T47D (cell line): ENCODE results near the gene SESN1.
"Not testable (repeated sequence)": the region's sequence is repeated elsewhere in the genome, so short reads cannot be mapped to it uniquely, and the experiment has no call there.

ENCODE experiments used
- DNase-seq, 2 experiments: peaks; one replicate each; pipeline versions ENCODE4 v3.0.0 to v3.0.0-alpha.2; 2011 to 2012; ENCODE audit warnings: low read depth in 1 of 2, low spot score in 1 of 2
- JUND ChIP-seq: IDR thresholded peaks from 2 replicates; pipeline ENCODE4 v1.6.1; 2012; ENCODE audit warnings: low read depth
- in situ Hi-C: cut with HindIII; loops from 2 replicates; pipeline ENCODE4 v1.10.0; 2016; ENCODE audit warnings: low sequenced_read_pairs, low pct_unique_long_range_greater_than_20kb

Gene SESN1

DNA sequence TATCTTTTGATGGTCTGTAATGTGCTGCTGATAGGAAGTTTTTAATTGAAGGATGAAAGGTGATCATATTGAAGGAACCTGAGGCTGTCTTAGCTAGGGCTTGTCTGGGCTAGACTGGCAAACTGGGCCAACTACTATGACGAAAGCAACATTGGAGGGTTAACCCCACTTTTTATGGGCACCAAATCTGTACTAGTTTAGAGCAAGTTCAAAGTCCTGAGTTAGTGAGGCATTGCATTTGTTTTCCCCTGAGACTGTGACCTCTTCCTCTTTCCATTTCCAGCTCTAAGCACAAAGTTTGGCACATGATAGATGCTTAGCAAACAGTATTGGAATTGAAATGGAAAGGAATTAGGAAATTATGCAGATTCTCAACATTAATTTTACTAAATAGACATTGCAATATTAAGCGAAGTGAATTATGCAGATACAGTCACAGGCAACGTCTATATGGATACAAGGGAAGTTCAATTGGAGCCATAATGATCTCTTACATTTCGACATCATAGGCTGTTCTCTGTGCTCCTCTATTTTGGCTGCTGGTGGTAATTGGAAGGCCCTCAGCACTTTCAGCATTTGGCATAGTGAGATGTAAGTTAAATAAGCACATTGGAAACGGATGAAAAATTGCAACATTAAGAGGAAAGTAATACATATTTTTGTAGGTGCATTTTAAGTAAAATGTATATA lies 22.8 kb upstream of the SESN1 start:
- TF ChIP-seq JUND = no peak
- no peak for DNase-seq
- in situ Hi-C loops = no loop called here

DNA sequence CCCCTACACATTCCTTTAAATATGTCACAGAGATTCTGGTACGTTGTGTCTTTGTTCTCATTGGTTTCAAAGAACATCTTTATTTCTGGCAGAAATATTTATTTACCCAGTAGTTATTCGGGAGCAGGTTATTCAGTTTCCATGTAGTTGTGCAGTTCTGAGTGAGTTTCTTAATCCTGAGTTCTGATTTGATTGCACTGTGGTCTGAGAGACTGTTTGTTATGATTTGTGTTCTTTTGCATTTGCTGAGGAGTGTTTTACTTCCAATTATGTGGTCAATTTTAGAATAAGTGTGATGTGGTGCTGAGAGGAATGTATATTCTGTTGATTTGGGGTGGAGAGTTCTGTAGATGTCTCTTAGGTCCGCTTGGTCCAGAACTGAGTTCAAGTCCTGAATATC lies 18.0 kb upstream of the SESN1 start:
- in situ Hi-C loops = not testable (repeated sequence)

DNA sequence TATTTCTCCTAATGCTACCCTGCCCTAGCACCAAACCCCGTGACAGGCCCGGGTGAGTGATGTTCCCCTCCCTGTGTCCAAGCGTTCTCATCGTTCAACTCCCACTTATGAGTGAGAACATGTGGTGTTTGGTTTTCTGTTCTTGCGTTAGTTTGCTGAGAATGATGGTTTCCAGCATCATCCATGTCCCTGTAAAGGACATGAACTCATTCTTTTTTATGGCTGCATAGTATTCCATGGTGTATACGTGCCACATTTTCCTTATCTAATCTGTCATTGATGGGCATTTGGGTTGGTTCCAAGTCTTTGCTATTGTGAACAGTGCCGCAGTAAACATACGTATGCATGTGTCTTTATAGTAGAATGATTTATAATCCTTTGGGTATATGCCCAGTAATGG lies 15.0 kb upstream of the SESN1 start:
- DNase-seq, in situ Hi-C loops: not testable (repeated sequence)

More for the DNA sequence above, 18.0 kb upstream of the SESN1 start:
- not testable (repeated sequence) for DNase-seq

- TF ChIP-seq JUND = no peak
- DNase-seq = no peak
- in situ Hi-C loops = no loop called here
These were observed 11.0 kb upstream of the SESN1 start for GRCh38 chr6:109105681-109106080.

DNA sequence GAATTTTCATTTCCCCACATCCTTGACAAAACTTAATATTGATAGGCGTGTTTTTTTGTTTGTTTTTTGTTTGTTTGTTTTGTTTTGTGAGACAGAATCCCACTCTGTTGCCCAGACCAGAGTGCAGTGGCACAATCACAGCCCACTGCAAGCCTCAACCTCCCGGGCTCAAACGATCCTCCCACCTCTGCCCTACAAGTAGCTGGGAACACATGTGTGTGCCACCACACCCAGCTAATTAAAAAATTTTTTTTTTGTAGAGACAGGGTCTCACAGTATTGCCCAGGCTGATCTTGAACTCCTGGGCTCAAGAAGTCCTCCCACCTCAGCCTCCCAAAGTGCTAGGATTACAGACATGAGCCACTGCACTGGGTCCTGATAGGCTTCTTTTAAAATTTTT lies 9.9 kb upstream of the SESN1 start:
- in situ Hi-C loops = no loop called here
- TF ChIP-seq JUND = no peak
- no peak for DNase-seq

GRCh38 chr6:109103942-109104341 lies 9.3 kb upstream of the SESN1 start:
- in situ Hi-C loops = no loop called here
- DNase-seq = no peak
- no peak for TF ChIP-seq JUND

GRCh38 chr6:109102762-109103161 lies 8.1 kb upstream of the SESN1 start:
- in situ Hi-C loops = no loop called here
- DNase-seq = no peak
- TF ChIP-seq JUND = no peak

GRCh38 chr6:109097661-109098060 lies 3.0 kb upstream of the SESN1 start:
- in situ Hi-C loops = no loop called here
- no peak for DNase-seq
- TF ChIP-seq JUND = no peak

DNA sequence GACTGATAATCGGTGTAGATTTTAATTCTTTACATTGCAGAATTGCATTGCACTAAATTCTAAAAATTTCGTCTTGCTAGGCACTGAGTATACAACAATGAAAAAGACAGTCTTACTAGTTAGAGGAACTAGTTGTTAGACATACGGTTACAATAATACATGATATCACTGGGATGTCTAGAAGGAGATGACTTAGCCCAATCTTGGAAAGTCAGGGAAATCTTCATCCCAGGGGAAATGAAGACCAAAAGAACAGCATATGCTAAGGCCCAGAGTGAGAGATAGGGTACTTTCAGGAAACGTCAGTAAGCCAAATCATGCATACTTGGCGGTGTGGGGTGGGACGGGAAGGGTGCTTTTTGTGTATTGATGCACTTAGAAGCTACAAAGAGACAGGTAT lies 1.6 kb upstream of the SESN1 start:
- no peak for TF ChIP-seq JUND
- no peak for DNase-seq
- in situ Hi-C loops = no loop called here

DNA sequence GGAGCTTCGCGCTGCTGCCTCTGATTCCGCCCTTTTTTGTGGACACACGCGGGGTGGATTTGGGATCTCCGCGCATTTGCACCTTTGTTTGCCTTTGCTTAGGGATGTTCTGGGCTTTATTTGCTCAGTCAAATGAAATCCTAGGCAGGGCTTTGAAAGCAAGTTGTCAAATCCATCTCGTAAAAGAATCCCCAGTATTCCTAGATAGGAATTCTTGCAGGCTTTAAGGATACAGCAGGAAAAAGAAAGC lies 1.1 kb upstream of the SESN1 start:
- no peak for DNase-seq
- TF ChIP-seq JUND = no peak
- in situ Hi-C loops = no loop called here

DNA sequence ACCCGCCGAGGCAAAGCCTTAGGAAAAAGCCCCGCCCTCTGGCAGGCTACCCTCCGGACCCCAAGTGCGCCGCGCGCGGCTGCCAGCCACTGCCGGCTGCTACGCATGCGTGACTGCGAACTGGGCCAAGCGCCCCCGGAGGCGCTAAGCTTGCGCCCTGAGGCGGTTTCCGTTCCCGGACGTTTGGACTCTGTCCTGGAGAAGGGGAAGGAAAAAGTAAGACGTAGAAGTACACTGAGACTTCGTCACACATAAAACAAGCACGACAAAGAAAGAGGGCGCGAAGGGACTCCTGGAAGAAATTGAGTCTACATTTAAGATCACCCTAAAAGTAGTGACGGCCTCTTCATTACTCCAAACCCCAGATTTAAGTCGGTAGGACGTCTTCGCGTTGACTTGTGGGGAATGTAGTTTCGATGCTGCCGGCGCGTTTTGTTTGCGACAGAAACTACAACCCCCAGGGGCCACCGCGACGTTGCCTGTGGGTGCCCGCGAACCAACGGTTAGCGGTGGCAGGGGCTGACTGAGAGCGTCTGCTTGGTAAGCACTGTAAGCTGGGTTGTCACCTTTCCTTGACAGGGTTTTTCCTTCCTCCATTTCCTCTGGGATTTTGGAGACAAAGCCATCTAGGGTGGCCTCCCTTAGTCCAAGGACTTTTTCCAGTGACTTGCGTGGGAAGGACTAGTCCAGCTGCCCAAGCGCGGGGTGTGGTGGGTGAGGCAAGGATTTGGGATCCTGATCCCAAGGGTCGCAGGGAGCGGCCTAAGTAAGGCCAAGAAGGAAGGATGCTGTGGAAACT lies 589 bp upstream of the SESN1 start, which contains the start of gene CEP57L1:
Gene CEP57L1 (plus strand): TSS at position 472 of the 799 bp plus-strand sequence. CDS start 49,715 bp downstream, outside the sequence.
- peak; percentile 33 to 94 for DNase-seq
- in situ Hi-C loops = no loop called here
- TF ChIP-seq JUND = no peak

DNA sequence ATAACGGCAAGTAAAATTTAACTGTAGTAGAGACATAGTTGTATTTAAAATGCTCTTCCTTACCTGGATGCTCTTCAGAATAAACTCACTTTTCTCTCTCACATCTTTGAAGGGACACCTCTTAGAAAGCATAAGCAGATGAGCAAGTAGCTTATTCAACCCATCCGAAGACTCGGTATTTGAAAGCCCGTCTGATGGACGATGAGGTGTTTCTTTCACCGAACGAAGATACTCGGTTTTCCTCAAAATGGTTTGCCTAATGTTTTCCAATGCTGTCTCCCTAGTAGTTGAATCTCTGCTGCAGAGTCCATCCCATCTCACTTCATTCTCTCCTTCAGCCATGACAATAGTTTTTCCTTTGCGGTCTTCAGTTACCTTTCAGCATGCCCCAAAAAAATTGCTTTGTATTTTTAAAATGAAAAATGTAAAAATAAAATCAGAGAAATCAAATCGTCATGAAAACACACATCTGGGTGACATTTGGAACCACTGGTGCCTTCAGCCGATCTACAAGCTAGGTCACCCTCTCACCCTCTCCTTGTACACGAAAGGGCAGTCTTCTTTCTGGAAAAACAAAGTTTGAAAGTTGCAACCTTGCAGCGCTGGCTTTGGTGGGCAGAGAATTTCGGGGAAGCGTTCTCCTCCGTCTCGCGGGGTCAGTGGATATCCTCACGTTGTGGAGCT lies 772 bp downstream of the SESN1 start:
- TF ChIP-seq JUND = no peak
- in situ Hi-C loops = no loop called here
- no peak for DNase-seq

- in situ Hi-C loops = no loop called here
- no peak for TF ChIP-seq JUND
These were observed 2.6 kb downstream of the SESN1 start for GRCh38 chr6:109092074-109092473.

More at GRCh38 chr6:109092074-109092473, 2.6 kb downstream of the SESN1 start:
- DNase-seq = no peak
